Stomach (tissue), 9 donors: Measurements from ENCODE around the gene GLRA1. TPM values are rescaled to one million over a fixed set of nuclear protein-coding genes. Genes with fewer than 3 reads are reported as not detected.

Experiments used
- DNase-seq, 2 donors: peaks; one replicate each; pipeline versions ENCODE4 v3.0.0 to v3.0.0-alpha.2; 2013 to 2019
- H3K27ac ChIP-seq, 5 donors: fragments of 200-600 bp in 4 of 5; sonication (generic) in 4 of 5; one replicate each; pipeline ENCODE4 v1.5.1; 2013 to 2019; ENCODE audit warnings: mild to moderate bottlenecking in 1 of 5, moderate library complexity in 1 of 5
- H3K27me3 ChIP-seq, 3 donors: fragments of 200-600 bp; sonication (generic); one replicate each; pipeline ENCODE4 v1.5.1; 2017 to 2019; ENCODE audit warnings: mixed run types in 1 of 3
- H3K36me3 ChIP-seq, 4 donors: fragments of 200-600 bp; sonication (generic); 1 replicate in 3 of 4; 2 replicates in 1 of 4; pipeline ENCODE4 v1.5.1; 2016 to 2019
- H3K4me1 ChIP-seq, 4 donors: fragments of 200-600 bp; sonication (generic); one replicate each; pipeline ENCODE4 v1.5.1; 2016 to 2019
- H3K4me3 ChIP-seq, 4 donors: fragments of 200-600 bp; sonication (generic) in 3 of 4; one replicate each; pipeline ENCODE4 v1.5.1; 2016 to 2019; ENCODE audit warnings: mild to moderate bottlenecking in 1 of 4
- H3K9me3 ChIP-seq, 4 donors: fragments of 200-600 bp; sonication (generic); one replicate each; pipeline ENCODE4 v1.5.1; 2016 to 2019
- EP300 ChIP-seq: sonication (generic); formaldehyde crosslinking; IDR thresholded peaks from one replicate; pipeline ENCODE4 v1.6.1; 2017; ENCODE audit warnings: antibody characterized with exemption
- POLR2A ChIP-seq, 4 donors: fragments of 450-650 bp; IDR thresholded peaks; one replicate each; pipeline ENCODE4 v1.6.1; 2016; ENCODE audit warnings: antibody characterized with exemption in 4 of 4, control low read depth in 2 of 4, mild to moderate bottlenecking in 1 of 4, moderate library complexity in 1 of 4
- POLR2AphosphoS5 ChIP-seq, 3 donors: sonication (generic); formaldehyde crosslinking; IDR thresholded peaks; one replicate each; pipeline ENCODE4 v1.6.1; 2016; ENCODE audit warnings: antibody characterized with exemption in 3 of 3
- WGBS, 5 donors: extraction: QIAGEN DNeasy Blood & Tissue Kit in 3 of 5; methylation state at CpG; one replicate each; pipeline versions ENCODE4 v1.1.5 to v1.1.7; 2013 to 2018; 5-methylcytosine and 5-hydroxymethylcytosine counted together
- intact Hi-C: fragments of 100-400 bp; cut with DNase I; formaldehyde crosslinking; loops from one replicate; pipeline ENCODE4 v1.15.1; 2023; ENCODE audit warnings: low total_unique reads
- polyA plus RNA-seq, 3 donors: library from polyadenylated mRNA; stranded (reverse); fragments of 200-250 nt; gene quantifications; one replicate each; pipeline ENCODE4 v1.2.3, GENCODE V29; 2013
- total RNA-seq, 5 donors: library from RNA; depleted of rRNA; stranded (reverse); fragments of >200 nt; gene quantifications; one replicate each; pipeline versions ENCODE4 v1.1.0 to v1.2.3, GENCODE V29; 2014 to 2016
- TF ChIP-seq, protein P1 (sequence below), 7 experiments: fragments of 450-650 bp in 4 of 7; fragments of 200-600 bp in 3 of 7; sonication (generic) in 3 of 7; IDR thresholded peaks; one replicate each; pipeline ENCODE4 v1.5.1; 2016 to 2019; ENCODE audit warnings: antibody characterized with exemption in 7 of 7, control low read depth in 2 of 7, mild to moderate bottlenecking in 1 of 7
- donor health status: healthy with polysubstance abuse.
- donor health status: Bipolar disorder and iron deficiency.
- donor health status: healthy.

Gene GLRA1
- total and polyA plus RNA-seq, 8 donors: not detected

DNA sequence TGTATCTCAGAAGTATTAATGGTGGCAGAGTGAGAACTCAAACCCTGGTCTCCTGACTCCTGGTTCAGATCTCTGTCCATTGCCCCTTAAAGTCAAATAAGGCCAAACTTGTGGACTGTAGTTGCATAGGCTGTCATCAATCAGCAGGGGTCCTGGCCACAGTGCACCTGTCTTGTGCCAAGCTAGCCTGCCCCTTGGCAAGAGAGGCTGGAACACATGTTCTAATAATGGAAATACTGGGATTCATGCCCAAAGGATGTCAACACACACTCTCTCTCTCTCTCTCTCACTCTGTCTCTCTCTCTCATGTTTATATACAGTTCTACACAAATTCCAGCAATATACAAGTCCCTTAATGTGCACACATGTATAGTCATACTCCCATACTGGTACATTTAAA, 44.3 kb downstream of the GLRA1 start:
- no peak for TF ChIP-seq EP300
- TF ChIP-seq POLR2AphosphoS5 (IDR thresholded peaks at IDR 0.05): no peak
- TF ChIP-seq, protein P1, sequence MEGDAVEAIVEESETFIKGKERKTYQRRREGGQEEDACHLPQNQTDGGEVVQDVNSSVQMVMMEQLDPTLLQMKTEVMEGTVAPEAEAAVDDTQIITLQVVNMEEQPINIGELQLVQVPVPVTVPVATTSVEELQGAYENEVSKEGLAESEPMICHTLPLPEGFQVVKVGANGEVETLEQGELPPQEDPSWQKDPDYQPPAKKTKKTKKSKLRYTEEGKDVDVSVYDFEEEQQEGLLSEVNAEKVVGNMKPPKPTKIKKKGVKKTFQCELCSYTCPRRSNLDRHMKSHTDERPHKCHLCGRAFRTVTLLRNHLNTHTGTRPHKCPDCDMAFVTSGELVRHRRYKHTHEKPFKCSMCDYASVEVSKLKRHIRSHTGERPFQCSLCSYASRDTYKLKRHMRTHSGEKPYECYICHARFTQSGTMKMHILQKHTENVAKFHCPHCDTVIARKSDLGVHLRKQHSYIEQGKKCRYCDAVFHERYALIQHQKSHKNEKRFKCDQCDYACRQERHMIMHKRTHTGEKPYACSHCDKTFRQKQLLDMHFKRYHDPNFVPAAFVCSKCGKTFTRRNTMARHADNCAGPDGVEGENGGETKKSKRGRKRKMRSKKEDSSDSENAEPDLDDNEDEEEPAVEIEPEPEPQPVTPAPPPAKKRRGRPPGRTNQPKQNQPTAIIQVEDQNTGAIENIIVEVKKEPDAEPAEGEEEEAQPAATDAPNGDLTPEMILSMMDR (IDR thresholded peaks at IDR 0.05): no peak
- no peak for TF ChIP-seq POLR2A (IDR thresholded peaks at IDR 0.05)
- peaks cover 0 to 6% (median 1%) of the 10 kb centered on the region in 4 donors for H3K4me1 ChIP-seq
- no peaks in the 10 kb centered on the region for H3K36me3 ChIP-seq
- no peak overlapping the region for H3K27ac ChIP-seq
- H3K4me3 ChIP-seq: no peak overlapping the region
- no peaks in the 10 kb centered on the region for H3K27me3 ChIP-seq
- intact Hi-C loops: no loop called here
- peaks cover 0 to 11% (median 0%) of the 10 kb centered on the region in 4 donors for H3K9me3 ChIP-seq
- no peak for DNase-seq

DNA sequence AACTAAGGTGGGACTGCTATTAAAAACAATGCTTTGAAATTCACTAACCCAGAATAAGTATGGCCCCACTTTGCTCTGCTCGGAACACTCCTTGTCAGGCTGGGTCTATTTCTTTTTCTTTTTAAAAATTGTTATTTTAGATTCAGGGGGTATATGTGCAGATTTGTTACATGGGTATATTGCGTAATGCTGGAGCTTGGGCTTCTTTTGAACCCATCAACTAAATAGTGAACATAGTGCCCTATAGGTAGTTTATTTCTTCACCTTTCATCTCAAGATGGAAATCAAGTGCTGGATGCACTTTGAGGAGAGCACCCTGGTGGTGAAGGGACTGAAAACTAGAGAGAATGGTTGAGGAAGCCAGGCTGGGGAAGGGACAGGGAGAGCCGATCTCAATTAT, 51.0 kb downstream of the GLRA1 start:
- intact Hi-C loops: no loop called here
- no peak overlapping the region for H3K27ac ChIP-seq
- WGBS, 5 donors: 93 to 98% (median 95%) methylated on average over 3 of the region's 3 CpGs
- H3K4me1 ChIP-seq: no peaks in the 10 kb centered on the region
- TF ChIP-seq, protein P1 (IDR thresholded peaks at IDR 0.05): no peak
- TF ChIP-seq POLR2A (IDR thresholded peaks at IDR 0.05) (no peak), POLR2AphosphoS5 (IDR thresholded peaks at IDR 0.05) (no peak), EP300 (no peak)
- no peak for DNase-seq
- no peak overlapping the region for H3K4me3 ChIP-seq
- H3K36me3 ChIP-seq: no peaks in the 10 kb centered on the region
- no peaks in the 10 kb centered on the region for H3K27me3 ChIP-seq
- H3K9me3 ChIP-seq: peaks cover 0 to 11% (median 0%) of the 10 kb centered on the region in 4 donors

DNA sequence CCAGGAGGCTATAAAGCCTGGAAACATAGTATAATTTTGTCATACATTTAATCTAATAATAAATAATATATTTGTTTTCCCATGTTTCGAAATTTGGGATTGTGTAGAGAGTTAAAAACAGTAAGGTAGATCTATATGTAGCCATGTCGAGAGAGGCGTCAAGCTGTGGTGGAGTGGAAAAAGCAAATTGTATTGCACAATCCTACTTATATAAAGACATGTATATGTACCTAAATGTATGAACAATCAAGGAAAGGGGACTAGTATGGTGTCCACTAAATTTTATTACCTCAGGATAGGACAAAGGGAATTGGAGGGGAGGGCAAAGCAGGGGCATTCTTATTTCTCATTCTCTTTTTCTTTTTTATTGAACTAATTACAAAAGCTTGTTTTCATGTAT, 52.0 kb downstream of the GLRA1 start:
- no peaks in the 10 kb centered on the region for H3K27me3 ChIP-seq
- no peak overlapping the region for H3K27ac ChIP-seq
- H3K9me3 ChIP-seq: peaks cover 0 to 11% (median 0%) of the 10 kb centered on the region in 4 donors
- 88 to 94% (median 92%) methylated on average over 3 of the region's 3 CpGs for WGBS, 5 donors
- no peaks in the 10 kb centered on the region for H3K36me3 ChIP-seq
- DNase-seq: no peak
- H3K4me3 ChIP-seq: no peak overlapping the region
- no peaks in the 10 kb centered on the region for H3K4me1 ChIP-seq
- no peak for TF ChIP-seq EP300
- TF ChIP-seq POLR2AphosphoS5 (IDR thresholded peaks at IDR 0.05): no peak
- TF ChIP-seq, protein P1 (IDR thresholded peaks at IDR 0.05): no peak
- TF ChIP-seq POLR2A (IDR thresholded peaks at IDR 0.05): no peak
- intact Hi-C loops: no loop called here

DNA sequence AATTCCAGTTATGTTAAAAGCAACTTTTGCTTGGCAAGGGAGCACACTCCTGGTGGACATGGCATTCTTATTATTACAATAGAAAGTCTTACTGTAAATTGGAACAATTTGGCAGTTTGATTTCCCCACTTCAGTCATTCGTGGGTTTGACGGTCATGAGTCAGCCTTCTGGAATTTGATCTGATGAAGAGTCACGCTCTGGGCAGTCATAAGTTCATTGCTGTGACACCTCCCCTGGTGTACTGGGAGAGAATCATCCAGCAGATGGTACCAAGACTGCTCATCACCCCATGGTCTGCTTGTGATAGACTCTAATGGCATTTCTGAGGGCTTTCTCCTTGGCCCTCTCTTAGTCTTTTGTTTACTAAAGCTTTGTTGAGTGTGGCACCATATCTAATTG, 53.8 kb downstream of the GLRA1 start:
- intact Hi-C loops: no loop called here
- no peak for DNase-seq
- no peaks in the 10 kb centered on the region for H3K9me3 ChIP-seq
- H3K4me1 ChIP-seq: no peaks in the 10 kb centered on the region
- no peaks in the 10 kb centered on the region for H3K27me3 ChIP-seq
- 68 to 80% (median 72%) methylated on average over 3 of the region's 3 CpGs for WGBS, 5 donors
- H3K36me3 ChIP-seq: no peaks in the 10 kb centered on the region
- H3K27ac ChIP-seq: no peak overlapping the region
- TF ChIP-seq, protein P1 (IDR thresholded peaks at IDR 0.05): no peak
- TF ChIP-seq POLR2AphosphoS5 (IDR thresholded peaks at IDR 0.05) (no peak), EP300 (no peak), POLR2A (IDR thresholded peaks at IDR 0.05) (no peak)
- H3K4me3 ChIP-seq: no peak overlapping the region
